Peyer's patch (tissue), 4 donors: Measurements from ENCODE around the gene KIAA2012. TPM values are rescaled to one million over a fixed set of nuclear protein-coding genes. Genes with fewer than 3 reads are reported as not detected.

ENCODE experiments used
- DNase-seq, 3 donors: peaks; one replicate each; pipeline ENCODE4 v3.0.0-alpha.2; 2017 to 2019
- H3K27ac ChIP-seq, 4 donors: fragments of 200-600 bp; sonication (generic); one replicate each; pipeline ENCODE4 v1.5.1; 2016 to 2019
- H3K27me3 ChIP-seq, 2 donors: fragments of 200-600 bp; sonication (generic); one replicate each; pipeline ENCODE4 v1.5.1; 2019
- H3K36me3 ChIP-seq, 3 donors: fragments of 200-600 bp; sonication (generic); one replicate each; pipeline ENCODE4 v1.5.1; 2016 to 2019
- H3K4me1 ChIP-seq, 4 donors: fragments of 200-600 bp; sonication (generic); one replicate each; pipeline ENCODE4 v1.5.1; 2016 to 2019
- H3K4me3 ChIP-seq, 4 donors: fragments of 200-600 bp; sonication (generic); 1 replicate in 3 of 4; 2 replicates in 1 of 4; pipeline ENCODE4 v1.5.1; 2016 to 2019; ENCODE audit warnings: mild to moderate bottlenecking in 1 of 4
- H3K9me3 ChIP-seq, 4 donors: fragments of 200-600 bp; sonication (generic); one replicate each; pipeline ENCODE4 v1.5.1; 2016 to 2019; ENCODE audit warnings: mild to moderate bottlenecking in 1 of 4
- POLR2A ChIP-seq, 2 donors: fragments of 450-650 bp; IDR thresholded peaks; one replicate each; pipeline ENCODE4 v1.5.1; 2017; ENCODE audit warnings: antibody characterized with exemption in 2 of 2, mild to moderate bottlenecking in 2 of 2, moderate library complexity in 2 of 2
- total RNA-seq, 4 donors: library from RNA; depleted of rRNA; stranded (reverse); fragments of >200 nt; gene quantifications; one replicate each; pipeline ENCODE4 v1.1.0, GENCODE V29; 2016
- TF ChIP-seq, protein P1 (sequence below), 6 experiments: fragments of 450-650 bp in 4 of 6; fragments of 200-600 bp in 2 of 6; sonication (generic) in 1 of 6; IDR thresholded peaks; one replicate each; pipeline ENCODE4 v1.5.1; 2017 to 2019; ENCODE audit warnings: antibody characterized with exemption in 6 of 6, mild to moderate bottlenecking in 3 of 6, moderate library complexity in 1 of 6

Gene KIAA2012
- total RNA-seq, 4 donors from 2014 or later: 0.27 TPM; not detected in 3

GRCh38 chr2:202158796-202159195, 85.7 kb downstream of the KIAA2012 start:
- Histone ChIP-seq H3K27ac (no peak overlapping the region), H3K27me3 (no peaks in the 10 kb centered on the region), H3K4me3 (no peak overlapping the region), H3K4me1 (no peaks in the 10 kb centered on the region), H3K9me3 (no peaks in the 10 kb centered on the region), H3K36me3 (no peaks in the 10 kb centered on the region)
- TF ChIP-seq POLR2A (IDR thresholded peaks at IDR 0.05): no peak
- TF ChIP-seq, protein P1, sequence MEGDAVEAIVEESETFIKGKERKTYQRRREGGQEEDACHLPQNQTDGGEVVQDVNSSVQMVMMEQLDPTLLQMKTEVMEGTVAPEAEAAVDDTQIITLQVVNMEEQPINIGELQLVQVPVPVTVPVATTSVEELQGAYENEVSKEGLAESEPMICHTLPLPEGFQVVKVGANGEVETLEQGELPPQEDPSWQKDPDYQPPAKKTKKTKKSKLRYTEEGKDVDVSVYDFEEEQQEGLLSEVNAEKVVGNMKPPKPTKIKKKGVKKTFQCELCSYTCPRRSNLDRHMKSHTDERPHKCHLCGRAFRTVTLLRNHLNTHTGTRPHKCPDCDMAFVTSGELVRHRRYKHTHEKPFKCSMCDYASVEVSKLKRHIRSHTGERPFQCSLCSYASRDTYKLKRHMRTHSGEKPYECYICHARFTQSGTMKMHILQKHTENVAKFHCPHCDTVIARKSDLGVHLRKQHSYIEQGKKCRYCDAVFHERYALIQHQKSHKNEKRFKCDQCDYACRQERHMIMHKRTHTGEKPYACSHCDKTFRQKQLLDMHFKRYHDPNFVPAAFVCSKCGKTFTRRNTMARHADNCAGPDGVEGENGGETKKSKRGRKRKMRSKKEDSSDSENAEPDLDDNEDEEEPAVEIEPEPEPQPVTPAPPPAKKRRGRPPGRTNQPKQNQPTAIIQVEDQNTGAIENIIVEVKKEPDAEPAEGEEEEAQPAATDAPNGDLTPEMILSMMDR (IDR thresholded peaks at IDR 0.05): peak in 3 of 6 experiments; percentile 15 to 29 (median 24)
- no peak for DNase-seq

GRCh38 chr2:202161151-202161835, 88.2 kb downstream of the KIAA2012 start:
- DNase-seq: no peak
- Histone ChIP-seq H3K9me3 (no peaks in the 10 kb centered on the region), H3K27ac (no peak overlapping the region), H3K36me3 (no peaks in the 10 kb centered on the region), H3K4me1 (peaks cover 0 to 6% (median 0%) of the 10 kb centered on the region in 4 donors), H3K4me3 (no peak overlapping the region), H3K27me3 (no peaks in the 10 kb centered on the region)
- TF ChIP-seq, protein P1 (IDR thresholded peaks at IDR 0.05): no peak
- TF ChIP-seq POLR2A (IDR thresholded peaks at IDR 0.05): no peak

DNA sequence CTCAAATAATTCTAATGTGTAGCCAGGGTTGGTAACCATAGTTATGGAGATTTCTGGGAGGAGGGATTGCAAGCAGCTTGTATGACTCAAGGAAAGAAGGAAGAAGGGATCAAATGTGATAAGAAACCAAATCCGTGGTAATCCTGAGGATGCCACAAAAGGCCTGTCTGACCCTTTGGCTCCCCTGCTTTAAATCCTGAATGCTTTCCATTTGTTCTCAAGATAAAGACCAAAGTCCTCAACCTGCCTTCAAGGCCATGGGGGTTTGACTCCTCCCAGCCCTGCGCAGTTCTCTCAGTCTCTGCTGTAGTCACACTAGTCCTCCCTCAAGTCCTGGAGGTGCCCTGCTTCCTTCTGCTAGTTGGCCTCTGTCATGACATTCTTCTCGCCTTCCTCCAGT, 91.4 kb downstream of the KIAA2012 start:
- Histone ChIP-seq H3K9me3 (no peaks in the 10 kb centered on the region), H3K4me1 (peaks cover 0 to 6% (median 0%) of the 10 kb centered on the region in 4 donors), H3K36me3 (no peaks in the 10 kb centered on the region), H3K27ac (no peak overlapping the region), H3K4me3 (no peak overlapping the region), H3K27me3 (no peaks in the 10 kb centered on the region)
- no peak for DNase-seq
- no peak for TF ChIP-seq POLR2A (IDR thresholded peaks at IDR 0.05)
- TF ChIP-seq, protein P1 (IDR thresholded peaks at IDR 0.05): no peak

DNA sequence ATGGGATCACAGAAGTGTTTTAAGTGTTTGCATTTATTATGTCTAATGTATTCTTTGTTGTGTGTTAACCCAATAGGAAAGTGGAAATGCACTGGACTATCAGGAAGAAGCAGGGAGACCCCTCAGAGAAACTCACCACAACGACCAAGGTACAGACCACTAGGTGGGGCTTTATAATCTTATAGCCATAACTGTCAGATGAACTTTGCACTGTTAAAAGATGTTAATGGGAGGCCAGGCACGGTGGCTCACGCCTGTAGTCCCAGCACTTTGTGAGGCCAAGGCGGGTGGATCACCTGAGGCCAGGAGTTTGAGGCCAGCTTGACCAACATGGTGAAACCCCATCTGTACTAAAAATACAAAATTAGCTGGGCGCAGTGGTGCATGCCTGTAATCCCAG, 92.2 kb downstream of the KIAA2012 start:
- Histone ChIP-seq H3K4me3 (no peak overlapping the region), H3K27ac (no peak overlapping the region), H3K9me3 (no peaks in the 10 kb centered on the region), H3K27me3 (no peaks in the 10 kb centered on the region), H3K36me3 (no peaks in the 10 kb centered on the region), H3K4me1 (peaks cover 0 to 6% (median 0%) of the 10 kb centered on the region in 4 donors)
- TF ChIP-seq POLR2A (IDR thresholded peaks at IDR 0.05): no peak
- TF ChIP-seq, protein P1 (IDR thresholded peaks at IDR 0.05): peak in 2 of 6 experiments; percentile 8 to 13
- no peak for DNase-seq

GRCh38 chr2:202165945-202166344, 92.9 kb downstream of the KIAA2012 start:
- DNase-seq: no peak
- Histone ChIP-seq H3K4me1 (peaks cover 0 to 6% (median 0%) of the 10 kb centered on the region in 4 donors), H3K36me3 (no peaks in the 10 kb centered on the region), H3K27me3 (no peaks in the 10 kb centered on the region), H3K4me3 (no peak overlapping the region), H3K9me3 (no peaks in the 10 kb centered on the region), H3K27ac (no peak overlapping the region)
- TF ChIP-seq, protein P1 (IDR thresholded peaks at IDR 0.05): no peak
- no peak for TF ChIP-seq POLR2A (IDR thresholded peaks at IDR 0.05)
